ENCODE measurements around the gene RHBDF2.
A peak's percentile ranks its signal among the peaks of the same experiment; 100 is the strongest.

The RHBDF2 gene

DNA sequence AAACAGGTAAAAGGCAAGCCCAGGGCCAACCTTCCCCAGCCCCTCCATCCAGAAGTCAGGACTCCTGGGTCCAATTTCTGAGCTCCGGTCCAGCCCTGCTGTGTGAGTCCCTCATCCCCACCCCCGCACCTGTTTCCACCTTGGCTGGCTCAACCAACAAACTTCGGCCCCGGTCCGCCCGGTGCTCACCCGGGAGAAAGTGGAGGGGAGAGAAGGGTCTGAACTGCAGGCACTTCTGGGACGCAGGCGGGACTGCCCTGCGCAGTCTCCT is 541 bp downstream of the RHBDF2 start:
- DNase-seq (ENCODE audit: low spot score): no peak

DNA sequence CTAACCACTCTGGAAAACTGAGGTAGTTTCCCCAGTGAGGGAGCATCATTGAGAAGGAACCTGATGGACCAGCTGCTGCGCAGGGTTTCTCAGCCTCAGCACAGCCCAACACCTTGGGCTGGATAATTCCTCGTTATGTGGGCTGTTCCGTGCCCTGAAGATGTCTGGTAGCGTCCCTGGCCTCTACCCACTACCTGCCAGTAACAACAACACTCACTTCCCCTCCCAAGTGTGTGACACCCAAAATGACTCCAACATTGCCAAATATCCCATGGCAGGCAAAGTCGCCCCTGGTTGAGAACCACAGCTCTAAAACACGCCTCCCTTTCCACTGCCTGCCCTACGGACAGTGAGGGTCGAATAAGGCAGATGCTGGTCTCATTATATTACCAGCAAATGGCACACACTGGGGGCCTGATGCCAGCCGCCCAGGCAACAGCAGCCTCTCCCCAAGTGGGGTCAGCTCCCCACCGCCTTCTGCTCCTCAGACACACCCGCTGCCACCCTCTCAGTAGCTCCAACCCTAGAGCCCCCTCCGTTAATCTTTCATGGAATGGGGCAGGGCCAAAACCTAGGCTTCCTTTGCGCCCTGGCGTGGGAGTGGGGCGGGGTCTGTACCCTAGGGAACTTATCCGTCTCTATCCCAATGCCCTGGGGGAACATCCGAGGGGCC is 1.0 kb downstream of the RHBDF2 start:
- DNase-seq (ENCODE audit: low spot score): no peak

DNA sequence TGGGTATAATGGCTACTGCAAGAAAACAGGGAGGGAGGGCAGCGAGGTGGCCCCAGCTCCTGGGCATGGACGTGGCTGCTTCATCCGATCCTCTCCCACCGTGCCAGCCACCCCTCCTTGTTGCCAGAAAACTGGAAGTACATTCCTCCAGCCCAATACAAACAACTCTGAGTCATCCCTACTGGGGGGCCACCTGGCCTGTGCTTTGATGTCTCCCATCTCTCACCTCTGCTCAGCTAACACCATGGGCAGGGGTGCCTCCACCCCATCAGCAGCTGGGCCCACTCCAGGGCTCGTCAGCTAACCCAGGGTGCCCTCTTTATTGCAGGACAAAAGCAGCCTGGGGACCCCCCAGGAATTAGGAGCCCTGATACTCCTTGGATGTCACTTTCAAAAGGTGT is 2.0 kb downstream of the RHBDF2 start:
- no peak for DNase-seq (ENCODE audit: low spot score)

DNA sequence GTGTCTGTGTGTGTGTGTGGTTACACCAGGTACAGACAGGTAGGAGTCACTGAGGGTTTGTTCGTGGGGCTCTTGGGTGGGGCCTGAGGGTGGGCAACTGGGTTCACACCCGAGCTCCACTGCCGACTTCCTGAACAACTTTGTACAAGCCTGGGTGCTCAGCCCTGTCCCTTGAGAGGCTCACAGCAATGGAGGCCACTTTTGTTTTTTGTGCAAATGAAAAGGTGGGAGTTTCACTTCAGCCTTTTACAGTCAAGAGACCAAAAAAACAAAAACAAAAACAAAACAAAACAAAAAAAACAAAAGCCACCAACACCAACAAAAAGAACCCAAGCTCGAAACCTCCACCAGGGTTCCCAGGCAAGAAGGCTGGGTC is 2.4 kb downstream of the RHBDF2 start:
- DNase-seq (ENCODE audit: low spot score): no peak

DNA sequence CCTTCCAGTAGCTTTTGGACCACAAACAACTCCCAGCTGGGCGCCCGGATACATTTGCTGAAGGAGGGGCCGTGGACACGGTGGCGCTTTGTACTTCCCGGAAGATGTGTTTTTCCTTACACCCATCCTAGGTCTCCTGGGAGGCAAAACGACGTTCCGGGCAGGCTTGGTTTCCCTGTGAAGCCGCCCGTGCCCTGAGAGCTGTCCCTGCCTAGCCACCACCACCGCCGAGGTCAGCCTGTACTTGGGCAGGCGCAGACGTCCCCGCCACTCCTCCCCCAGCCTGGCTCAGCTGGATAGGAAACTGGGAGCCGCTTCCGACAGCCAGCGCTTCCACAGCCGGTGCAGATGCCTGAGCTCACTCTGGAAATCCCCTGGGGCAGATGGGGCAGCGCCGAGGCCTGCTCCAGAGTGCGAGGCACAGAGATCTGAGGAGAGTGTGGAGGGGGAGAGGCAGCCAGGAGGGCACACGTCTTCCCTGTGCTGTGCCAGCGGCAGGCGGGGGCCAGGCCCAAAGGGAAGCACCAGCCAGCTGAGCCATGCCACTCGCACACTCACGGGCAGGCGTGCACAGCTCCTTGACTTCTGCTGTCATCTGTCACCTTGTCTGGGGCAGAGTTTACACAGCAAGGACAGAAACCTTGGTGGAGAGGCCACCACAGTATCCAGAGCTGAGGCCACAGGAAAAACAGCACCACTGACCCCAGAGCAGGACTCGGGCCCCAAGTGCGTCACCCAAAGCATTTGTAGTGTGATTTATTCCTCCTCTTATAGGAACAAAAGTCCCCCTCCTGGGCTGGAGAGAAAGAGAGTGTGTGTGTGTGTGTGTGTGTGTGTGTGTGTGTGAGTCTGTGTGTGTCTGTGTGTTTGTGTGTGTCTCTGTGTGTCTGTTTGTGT is 3.0 kb downstream of the RHBDF2 start:
- DNase-seq (ENCODE audit: low spot score): no peak

DNA sequence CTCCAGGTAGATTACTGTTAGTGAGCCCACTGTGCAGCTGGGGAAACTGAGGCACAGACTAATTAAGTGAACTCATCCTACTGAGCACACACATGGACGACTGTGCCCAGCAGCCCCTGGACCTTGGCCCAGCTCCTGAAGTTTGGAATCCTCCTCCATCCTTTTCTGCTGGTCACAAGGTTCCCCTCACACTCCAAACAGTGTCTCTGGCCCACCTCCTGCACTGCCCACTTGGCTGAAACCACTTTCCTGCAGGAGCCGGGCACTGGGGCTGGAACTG is 3.6 kb downstream of the RHBDF2 start:
- DNase-seq (ENCODE audit: low spot score): no peak

DNA sequence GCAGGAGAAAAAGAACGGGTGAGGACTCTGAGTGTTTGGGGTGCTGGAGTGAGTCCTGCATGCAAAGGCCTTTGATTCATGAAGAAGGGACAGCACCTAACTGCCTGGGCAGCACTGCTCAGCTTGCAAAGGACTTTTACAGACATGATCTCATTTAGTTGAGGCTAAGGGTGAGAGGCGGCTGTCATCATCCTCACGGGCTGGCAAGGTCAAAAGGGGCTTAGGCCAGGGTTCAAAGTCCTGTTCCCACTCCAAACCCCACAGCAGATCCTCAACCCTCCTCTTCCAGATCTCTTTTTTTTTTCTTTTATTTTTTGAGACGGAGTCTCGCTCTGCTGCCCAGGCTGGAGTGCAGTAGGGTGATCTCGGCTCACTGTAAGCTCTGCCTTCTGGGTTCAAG is 4.8 kb downstream of the RHBDF2 start:
- no peak for DNase-seq (ENCODE audit: low spot score)

DNA sequence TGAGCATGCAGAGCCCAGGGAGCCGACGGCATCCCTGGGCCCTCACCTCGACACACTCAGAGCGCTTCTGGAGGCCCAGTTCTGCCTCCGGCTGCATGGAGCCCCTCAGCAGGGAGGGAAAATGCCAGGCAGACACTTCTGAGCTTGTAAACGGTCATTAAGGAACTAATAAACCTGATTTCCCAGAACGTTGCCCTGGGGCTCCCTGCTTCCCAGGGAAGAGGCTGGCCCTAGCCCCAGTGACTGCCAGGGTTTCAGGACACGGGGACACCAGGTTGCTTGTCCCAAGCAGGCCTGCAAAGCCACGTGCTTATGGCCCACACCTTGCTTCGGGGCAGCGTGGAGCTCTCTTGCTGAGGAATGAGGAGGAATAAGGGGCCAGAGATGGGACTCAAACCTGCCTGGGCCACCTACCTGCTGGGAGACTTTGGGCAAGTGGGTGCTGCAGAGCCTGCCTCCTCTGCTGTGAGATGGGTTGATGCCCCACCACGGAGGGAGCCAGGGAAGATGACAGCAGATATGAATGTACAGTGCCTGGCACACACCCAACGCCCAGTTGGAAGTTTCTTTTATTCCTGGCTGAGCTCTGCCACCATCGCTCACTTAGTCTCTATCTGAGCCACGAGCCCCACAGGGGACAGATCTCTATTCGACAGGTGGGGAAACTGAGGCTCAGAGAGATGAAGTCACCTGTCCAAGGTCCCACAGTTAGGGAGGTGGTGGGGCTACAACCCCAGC is 5.4 kb downstream of the RHBDF2 start:
- DNase-seq (ENCODE audit: low spot score): no peak

DNA sequence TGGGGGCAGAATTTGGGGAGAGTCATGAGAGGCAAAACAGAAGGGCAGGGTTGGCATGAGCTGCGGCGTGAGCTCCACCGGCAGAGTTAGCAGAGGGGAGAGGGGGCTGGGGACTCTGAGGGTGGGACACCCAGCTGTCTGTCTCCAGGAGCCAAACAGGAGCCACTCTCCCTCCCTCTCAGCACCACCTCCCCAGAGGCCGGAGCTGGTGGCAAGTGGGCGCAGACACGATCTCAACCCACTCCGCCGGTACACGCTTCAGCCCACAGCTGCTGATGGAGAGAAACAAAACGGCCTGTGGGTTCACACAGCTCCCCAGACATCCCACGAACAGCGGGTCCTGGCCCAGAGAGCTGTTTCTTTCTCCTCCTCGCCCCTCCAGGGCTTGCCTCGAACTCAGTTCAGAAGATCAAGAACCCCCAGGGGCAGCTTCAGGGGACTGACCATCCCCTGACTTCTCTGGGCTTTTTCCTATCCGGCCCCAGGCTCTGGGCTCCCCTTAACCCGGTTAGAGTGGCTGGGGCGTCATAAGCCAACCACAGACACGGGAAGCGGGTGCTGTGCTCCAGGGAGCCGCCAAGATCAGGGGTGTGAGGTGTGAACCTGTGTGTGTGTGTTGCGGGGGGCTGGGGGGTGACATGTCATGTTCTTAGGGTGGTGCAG is 7.6 kb downstream of the RHBDF2 start:
- no peak for DNase-seq (ENCODE audit: low spot score)

DNA sequence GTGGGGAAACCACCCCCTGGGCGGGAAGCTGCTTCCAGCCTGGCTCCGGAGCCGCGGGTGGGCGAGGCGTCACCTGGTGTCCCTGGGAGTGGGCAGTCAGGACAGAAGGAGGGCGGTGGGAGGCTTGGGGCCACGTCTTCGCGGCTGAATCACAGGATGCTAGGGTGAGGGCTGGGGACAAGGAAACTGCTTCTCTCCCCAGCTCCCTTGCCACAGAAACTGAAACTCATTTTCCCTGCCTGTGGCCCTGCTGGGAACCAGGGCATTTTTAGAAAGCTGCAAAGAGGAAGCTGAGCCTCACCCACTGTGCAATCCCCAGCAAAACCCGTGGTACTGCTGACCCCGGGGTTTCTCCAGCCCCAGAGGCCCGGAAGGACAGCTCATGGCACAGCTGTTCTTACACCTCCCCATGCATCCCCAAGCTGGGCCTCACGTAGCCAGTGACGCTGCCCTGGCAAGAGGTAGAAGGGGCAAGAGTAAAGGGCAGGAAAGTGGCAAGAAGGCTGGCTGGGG is 8.2 kb downstream of the RHBDF2 start:
- DNase-seq (ENCODE audit: low spot score): peak; percentile 32

DNA sequence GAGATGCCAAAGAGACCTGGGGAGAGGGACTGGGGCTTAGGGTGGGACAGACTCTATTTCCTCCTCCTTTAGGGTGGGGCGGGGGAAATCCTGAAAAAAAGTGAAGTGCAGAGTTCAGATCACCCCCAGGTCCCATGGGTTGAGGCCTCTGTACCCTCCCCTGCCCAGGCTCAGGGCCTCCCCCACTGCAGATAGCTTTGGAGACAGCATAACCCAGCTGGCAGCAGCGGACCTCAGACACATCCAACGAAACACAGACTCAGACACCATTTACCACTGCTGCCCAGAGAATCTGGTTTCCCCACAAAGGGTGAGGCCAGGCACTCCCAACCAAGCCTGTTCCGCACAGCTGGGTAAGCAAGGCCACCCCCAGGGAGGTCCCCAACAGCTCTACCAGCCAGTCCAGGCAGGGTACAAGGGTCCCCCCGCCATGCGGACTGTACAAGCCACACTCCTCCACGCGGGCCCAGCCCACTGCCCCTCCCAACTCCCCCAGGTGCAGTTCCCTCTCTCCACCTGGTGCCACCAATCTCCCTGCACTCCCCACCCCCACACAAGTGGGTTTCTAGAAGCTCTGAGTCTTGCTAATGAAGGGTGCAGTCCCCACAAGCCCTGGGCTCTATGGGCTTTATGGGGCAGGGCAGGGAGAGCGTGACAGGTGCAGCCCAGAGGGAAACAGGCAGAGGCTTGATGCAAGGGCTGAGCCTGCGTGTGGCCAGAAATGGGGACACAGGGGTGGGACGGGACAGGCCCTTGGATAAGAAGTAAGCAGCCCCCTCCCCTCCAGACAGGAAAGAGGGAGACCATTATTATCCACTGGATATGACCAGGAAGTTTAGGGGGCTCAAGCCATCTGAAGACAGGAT is 8.9 kb downstream of the RHBDF2 start:
- no peak for DNase-seq (ENCODE audit: low spot score)

DNA sequence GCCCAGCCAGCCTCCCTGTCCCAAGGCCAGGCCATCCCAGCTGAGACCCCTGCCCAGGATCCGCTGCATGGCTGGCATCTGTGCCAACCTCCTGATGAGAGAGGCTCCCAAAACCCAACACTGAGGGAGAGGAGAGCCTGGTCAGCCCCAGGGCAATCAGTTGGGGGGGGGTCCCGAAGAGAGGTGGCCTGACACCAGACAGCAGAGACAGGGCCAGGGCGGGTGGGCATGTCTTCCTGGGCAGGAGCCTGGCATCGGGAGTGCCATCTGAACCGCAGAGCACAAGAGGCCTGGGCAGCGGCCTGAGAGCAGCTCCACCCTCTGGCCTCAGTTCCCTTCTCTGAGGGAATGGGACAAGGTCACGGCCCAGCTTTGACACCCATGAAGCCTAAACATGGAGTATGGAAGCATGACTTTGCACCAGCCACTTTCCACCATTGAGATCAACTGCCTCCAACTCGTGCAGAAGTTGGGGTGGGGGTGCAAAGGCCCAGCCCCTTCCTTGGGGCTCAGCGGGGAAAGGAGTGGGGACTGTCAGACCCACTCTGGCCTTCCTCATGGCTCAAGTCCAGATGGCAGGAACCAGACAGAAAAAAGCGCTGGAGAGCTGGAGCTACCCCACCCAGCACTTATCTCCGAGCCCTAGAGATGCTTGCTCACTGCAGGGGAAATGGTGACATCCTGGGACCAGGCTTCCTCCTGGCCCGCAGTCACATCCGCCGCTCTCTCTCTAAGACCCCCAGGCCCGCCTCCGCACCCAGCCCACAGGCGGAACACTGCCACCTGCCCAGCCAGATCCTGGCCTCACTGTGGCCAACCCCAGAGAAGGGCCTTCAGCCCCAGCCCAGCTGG is 9.7 kb downstream of the RHBDF2 start:
- no peak for DNase-seq (ENCODE audit: low spot score)

DNA sequence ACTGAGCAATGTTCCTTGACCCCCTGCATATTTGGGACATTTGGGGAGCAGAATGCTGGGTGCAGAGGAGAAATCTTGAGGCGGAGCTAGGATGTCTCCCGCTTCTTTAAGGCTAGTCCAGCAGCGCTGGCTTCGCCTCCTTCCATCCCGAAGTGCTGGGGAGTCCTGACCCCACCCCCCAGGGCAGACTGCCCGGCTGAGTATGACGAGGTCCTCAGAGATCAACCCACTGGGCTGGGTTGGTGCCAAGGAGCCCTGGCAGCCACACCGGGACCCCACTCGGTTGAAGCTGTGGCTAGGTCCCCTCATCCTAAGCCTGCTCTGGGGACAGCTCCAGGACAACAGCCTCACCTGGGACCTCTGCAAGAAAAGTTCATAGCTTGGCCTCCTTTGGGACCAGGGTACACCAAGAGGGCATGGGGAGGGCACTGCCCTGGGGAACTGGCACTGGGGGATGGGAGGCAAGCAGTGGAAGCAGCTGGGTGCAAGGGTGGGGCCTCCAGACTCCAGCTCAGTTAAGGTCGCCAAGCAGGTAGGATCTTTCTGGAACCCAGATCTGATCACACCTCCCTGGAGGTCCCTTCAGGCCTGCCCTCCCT is 11.0 kb downstream of the RHBDF2 start:
- no peak for DNase-seq (ENCODE audit: low spot score)

DNA sequence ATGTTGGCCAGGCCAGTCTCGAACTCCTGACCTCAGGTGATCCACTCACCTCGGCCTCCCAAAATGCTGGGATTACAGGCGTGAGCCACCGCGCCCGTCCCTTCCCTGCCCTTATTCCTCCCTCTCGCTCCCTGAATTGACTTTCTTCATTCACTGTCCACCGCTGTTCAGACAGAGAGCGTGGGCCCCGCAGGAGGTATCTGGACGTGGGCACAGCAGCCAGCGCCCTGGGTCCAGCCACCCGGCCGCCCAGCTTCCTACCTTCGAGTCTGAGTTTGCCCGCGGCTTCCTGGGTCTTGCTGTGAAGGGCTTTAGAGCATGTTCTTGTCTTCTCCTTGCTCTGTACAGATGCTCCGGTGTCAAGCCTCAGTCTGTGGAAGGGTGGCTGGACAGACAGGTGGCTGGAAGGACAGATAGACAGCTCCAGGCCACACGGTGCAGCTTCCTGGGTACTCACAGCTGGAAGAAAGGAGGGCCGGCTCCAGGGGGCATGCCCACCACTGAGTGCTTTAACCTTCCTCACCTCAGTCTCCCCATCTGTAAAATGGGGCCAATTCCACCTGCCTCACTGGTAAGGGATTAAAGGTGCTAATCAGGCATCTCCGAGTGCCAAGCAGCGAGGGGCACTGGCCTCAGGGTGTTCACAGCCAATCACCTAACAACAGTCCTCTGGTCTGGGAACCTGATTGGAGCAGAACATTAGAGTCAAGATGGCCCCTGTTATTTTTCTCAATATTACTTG is 13.6 kb downstream of the RHBDF2 start:
- DNase-seq (ENCODE audit: low spot score): no peak

DNA sequence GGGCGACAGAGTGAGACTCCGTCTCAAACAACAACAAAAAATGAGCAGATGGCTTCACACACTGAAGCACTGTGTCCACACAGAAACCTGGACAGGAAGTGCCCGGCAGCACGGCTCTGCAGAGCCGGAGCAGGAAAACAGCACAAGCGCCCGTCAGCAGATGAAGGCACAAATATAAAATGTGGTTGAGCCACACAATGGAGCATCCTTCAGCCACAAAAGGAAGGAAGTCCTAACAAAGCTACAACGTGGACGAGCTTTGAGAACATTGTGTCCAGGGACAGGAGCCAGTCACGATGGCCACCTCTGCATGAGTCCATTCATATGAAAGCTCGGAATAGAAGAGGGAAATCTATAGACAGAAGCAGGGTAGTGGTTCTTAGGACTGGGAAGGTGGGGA is 15.7 kb downstream of the RHBDF2 start:
- DNase-seq (ENCODE audit: low spot score): no peak

DNA sequence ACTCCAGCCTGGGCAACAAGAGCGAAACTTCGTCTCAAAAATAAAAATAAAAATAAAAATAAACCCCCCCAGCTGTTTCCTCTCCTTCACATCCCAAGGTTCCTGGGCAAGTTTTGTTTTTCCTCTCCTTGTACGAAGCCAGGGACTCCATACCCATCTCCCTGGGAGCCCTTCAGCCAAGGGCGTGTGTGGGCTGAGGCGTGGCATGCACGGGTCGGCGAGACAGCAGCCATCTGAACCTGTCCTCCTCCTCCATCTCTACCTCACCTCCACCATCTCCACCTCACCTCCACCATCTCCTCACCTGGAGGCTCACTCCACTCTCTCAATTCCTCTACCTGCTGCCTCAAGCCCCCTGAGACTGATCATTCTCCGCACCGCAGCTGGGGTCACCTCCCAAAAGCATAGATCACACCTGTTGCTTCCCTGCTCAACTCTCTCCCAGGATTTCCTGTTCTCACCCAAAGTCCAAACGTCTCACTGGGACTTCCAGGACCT is 16.9 kb downstream of the RHBDF2 start:
- DNase-seq (ENCODE audit: low spot score): no peak

DNA sequence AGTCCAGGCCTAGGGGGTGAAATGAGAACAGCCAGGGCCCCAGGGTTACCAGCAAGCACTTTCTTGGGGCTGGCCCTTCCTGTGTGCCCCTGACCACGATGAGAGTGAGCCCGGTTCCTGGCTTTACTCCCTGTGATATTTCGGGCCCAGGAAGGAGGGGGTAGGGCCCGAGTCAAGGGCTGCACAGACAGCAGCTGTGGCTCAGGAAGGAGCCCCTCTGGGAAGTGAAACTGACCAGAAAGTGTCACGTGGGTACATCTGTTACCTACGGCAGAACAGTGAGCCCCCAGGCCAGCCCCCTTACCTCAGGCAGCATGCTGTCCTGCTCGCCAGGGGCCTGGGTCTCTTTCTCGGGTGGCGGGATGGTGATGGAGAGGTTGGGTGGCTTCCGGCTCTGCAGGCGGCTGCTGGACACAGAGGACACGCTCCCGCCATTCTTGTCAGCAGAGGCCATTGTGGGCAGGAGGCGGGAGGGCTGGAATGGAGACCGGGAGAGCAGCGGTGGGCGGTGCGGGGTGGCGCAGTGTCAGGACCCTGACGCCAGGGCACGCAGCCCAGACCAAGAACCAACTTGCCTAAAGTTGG is 20.1 kb downstream of the RHBDF2 start:
- DNase-seq (ENCODE audit: low spot score): no peak

DNA sequence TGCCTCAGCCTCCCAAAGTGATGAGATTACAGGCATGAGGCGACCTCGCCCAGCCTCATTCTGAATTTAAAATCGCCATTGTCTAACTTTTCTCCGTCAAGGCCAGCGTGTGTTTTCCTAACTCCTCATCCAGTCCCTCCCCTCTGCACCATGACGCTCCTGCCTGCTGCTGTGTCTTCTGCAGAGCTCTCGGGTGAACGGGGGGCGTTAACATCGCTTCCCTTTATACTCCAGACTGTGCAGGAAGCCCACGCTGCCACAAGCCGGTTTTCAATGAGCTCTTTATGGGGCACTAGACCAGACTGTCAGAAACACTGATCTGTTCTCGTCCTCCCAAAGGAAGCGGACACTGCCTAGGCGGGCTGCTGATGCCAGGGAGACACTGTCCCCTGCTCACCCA is 20.6 kb downstream of the RHBDF2 start:
- DNase-seq (ENCODE audit: low spot score): no peak

DNA sequence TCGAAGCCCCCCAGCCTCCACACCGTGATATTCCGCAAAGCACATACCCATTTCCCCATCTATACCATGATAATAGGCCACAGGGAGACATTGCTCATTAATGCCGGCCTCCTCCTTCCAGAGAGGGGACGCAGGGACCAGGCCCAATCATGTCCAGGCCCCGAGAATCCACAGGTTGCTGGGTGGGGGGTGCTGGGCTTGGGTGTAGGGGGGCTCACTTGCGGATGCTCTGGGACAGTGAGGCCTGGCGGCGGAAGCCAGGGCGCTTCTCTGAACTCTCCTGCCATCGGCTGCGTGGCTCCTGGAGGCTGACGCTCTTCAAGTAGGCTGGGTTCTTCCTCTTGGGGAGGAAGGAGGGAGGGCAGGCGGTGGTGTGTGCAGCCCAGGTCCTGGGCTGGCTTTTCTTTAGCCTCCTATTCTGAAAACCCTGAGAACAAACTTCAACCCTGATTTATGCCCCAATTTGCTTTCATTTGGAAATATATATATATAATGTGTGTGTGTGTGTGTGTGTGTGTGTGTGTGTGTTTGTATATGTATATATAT is 21.6 kb downstream of the RHBDF2 start:
- DNase-seq (ENCODE audit: low spot score): no peak
